Spinal cord (tissue), 10 donors: Measurements from ENCODE around the gene SYVN1. TPM values are rescaled to one million over a fixed set of nuclear protein-coding genes. Genes with fewer than 3 reads are reported as not detected.
A peak's percentile ranks its signal among the peaks of the same experiment; 100 is the strongest.
"Not testable (repeated sequence)": the region's sequence is repeated elsewhere in the genome, so short reads cannot be mapped to it uniquely, and the experiment has no call there.

Source experiments
- DNase-seq, 6 donors: peaks; one replicate each; pipeline versions ENCODE4 v3.0.0 to v3.0.0-alpha.2; 2013 to 2015; ENCODE audit warnings: low spot score in 6 of 6, low read depth in 4 of 6
- H3K27ac ChIP-seq: one replicate; pipeline ENCODE4 v1.5.1; 2013; ENCODE audit warnings: low read depth, low read length, control low read depth
- H3K27me3 ChIP-seq: one replicate; pipeline ENCODE4 v1.6.1; 2013; ENCODE audit warnings: low read length; ENCODE audit not compliant: control insufficient read depth, insufficient read depth
- H3K36me3 ChIP-seq: one replicate; pipeline ENCODE4 v1.6.1; 2013; ENCODE audit warnings: low read length; ENCODE audit not compliant: control insufficient read depth, insufficient read depth
- H3K4me1 ChIP-seq: one replicate; pipeline ENCODE4 v1.6.1; 2013; ENCODE audit warnings: low read length; ENCODE audit not compliant: control insufficient read depth, insufficient read depth
- H3K4me3 ChIP-seq: one replicate; pipeline ENCODE4 v1.5.1; 2013; ENCODE audit warnings: low read depth, low read length, control low read depth
- H3K9me3 ChIP-seq: one replicate; pipeline ENCODE4 v1.6.1; 2013; ENCODE audit warnings: low read length; ENCODE audit not compliant: control insufficient read depth, insufficient read depth
- WGBS: methylation state at CpG from one replicate; pipeline ENCODE4 v1.1.5; 2013; ENCODE audit warnings: missing lambda C conversion rate; ENCODE audit not compliant: insufficient coverage; 5-methylcytosine and 5-hydroxymethylcytosine counted together
- polyA plus RNA-seq, 2 donors: library from polyadenylated mRNA; unstranded; fragments of 120-200 nt; gene quantifications; one replicate each; pipeline ENCODE4 v1.2.1, GENCODE V29; 2013; ENCODE audit not compliant: insufficient read length in 2 of 2
- total RNA-seq, 2 donors: library from RNA; depleted of rRNA in 1 of 2; stranded (reverse); fragments of 120-200 nt in 1 of 2; fragments of >200 nt in 1 of 2; gene quantifications; one replicate each; pipeline versions ENCODE4 v1.2.3 to v1.2.4, GENCODE V29; 2013 to 2014
- donor health status: healthy.

The SYVN1 gene
- total and polyA plus RNA-seq, 4 donors = 14.3 to 52.6 (median 31.3) TPM

DNA sequence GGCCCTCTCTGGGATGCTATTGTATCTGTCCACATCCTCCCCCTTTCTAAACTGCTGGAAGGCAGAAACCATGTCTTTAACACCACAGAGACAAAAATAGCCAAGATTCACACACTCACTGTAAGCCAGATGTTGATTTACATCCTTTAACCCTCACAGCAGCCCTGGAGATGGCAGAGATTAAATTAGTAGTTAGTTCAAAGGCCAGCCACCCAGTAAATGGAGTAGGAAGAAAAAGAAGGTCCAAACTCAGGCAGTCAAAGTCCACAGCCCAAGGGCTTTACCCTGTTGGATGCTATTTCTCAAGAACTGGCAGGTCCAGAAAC, 14.7 kb downstream of the SYVN1 start:
- peaks cover 54% of the 10 kb centered on the region for H3K36me3 ChIP-seq
- H3K27me3 ChIP-seq = no peaks in the 10 kb centered on the region
- H3K4me1 ChIP-seq = peaks cover 50% of the 10 kb centered on the region
- H3K27ac ChIP-seq = no peak overlapping the region
- no peaks in the 10 kb centered on the region for H3K9me3 ChIP-seq
- no peak for DNase-seq
- H3K4me3 ChIP-seq = no peak overlapping the region

DNA sequence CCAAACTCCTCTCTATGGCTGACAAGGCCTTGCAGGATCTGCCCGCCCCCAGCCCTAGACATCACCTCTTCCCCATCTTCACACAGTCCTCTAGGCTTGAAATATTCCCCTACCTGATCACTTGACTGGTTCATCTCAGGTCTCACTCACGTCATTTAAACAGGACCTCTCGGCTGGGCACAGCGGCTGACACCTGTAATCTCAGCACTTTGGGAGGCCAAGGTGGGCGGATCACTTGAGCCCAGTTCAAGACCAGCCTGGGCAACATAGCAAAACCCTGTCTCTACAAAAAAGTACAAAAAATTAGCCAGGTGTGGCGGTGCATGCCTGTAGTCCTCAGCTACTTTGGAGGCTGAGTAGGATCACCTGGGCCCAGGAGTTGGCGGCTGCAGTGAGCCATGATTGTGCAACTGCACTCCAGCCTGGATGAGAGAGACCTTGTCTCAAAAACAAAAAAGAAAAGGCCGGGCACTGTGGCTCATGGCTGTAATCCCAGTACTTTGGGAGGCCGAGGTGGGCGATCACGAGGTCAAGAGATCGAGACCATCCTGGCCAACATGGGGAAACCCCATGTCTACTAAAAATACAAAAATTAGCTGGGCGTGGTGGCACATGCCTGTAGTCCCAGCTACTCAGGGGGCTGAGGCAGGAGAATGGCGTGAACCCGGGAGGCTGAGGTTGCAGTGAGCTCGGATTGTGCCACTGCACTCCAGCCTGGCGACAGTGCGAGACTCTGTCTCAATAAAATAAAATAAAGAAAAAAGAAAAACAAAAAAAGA, 15.2 kb downstream of the SYVN1 start:
- peaks cover 57% of the 10 kb centered on the region for H3K36me3 ChIP-seq
- DNase-seq, H3K4me3 ChIP-seq, H3K27me3 ChIP-seq, H3K9me3 ChIP-seq, H3K27ac ChIP-seq: not testable (repeated sequence)
- H3K4me1 ChIP-seq = peaks cover 56% of the 10 kb centered on the region
- WGBS = 95% methylated on average over 12 of the region's 18 CpGs

GRCh38 chr11:65118097-65118837, 16.1 kb downstream of the SYVN1 start:
- WGBS = 69% methylated on average over 7 of the region's 18 CpGs
- no peaks in the 10 kb centered on the region for H3K9me3 ChIP-seq
- H3K27me3 ChIP-seq = no peaks in the 10 kb centered on the region
- peaks cover 61% of the 10 kb centered on the region for H3K36me3 ChIP-seq
- H3K4me3 ChIP-seq = peak overlapping the region; percentile 94
- no peak for DNase-seq
- peaks cover 64% of the 10 kb centered on the region for H3K4me1 ChIP-seq
- H3K27ac ChIP-seq = no peak overlapping the region

DNA sequence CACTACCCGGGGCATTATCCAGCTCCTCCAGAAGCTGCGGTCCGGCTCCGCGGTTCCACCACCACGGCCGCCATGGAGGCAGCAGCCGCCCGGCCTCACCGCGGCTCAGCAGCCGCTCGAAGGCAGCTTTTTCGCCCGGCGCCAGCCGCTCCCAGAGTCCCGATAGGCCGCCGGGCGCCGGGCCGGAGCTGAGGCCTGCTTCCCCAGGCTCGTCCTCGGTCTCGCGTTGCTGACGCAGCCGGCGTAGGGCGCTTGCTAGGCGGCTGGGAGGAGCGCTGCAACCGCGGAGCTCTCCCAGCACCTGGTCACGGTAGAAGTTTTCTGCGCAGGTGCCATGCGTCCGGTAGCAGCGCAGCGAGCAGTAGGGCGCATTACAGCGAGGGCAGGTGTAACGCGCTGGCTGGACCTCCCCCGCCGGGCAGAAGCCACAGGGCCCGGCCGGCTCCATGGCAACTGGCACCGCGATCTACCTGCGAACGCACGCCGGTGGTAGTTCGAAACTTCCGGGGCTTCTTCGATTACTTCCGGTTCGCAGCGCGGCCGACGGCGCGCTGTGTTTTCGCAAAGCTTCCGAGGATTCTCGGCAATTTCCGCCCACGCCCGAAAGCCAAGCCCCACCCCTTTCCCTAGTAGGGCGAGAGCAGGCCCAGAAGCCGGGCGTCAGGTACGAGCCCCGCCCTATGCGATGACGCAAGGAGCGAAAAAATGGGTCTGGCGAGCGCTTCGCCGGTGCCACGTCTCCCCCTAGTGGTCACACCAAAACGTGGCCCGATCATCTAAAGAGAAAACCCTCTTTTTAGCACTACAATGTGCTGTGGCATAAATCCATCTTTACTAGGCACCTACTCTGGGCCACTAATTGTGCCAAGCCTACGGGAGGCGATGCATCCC, 16.9 kb downstream of the SYVN1 start, which contains the start of gene ZNHIT2:
Gene ZNHIT2 (minus strand): TSS at position 496 of the 891 bp plus-strand sequence. CDS start 48 bp downstream, at position 448.
- H3K27ac ChIP-seq = peak within 1 kb of the TSS; percentile 84
- H3K4me3 ChIP-seq = peak within 1 kb of the TSS; percentile 94

DNA sequence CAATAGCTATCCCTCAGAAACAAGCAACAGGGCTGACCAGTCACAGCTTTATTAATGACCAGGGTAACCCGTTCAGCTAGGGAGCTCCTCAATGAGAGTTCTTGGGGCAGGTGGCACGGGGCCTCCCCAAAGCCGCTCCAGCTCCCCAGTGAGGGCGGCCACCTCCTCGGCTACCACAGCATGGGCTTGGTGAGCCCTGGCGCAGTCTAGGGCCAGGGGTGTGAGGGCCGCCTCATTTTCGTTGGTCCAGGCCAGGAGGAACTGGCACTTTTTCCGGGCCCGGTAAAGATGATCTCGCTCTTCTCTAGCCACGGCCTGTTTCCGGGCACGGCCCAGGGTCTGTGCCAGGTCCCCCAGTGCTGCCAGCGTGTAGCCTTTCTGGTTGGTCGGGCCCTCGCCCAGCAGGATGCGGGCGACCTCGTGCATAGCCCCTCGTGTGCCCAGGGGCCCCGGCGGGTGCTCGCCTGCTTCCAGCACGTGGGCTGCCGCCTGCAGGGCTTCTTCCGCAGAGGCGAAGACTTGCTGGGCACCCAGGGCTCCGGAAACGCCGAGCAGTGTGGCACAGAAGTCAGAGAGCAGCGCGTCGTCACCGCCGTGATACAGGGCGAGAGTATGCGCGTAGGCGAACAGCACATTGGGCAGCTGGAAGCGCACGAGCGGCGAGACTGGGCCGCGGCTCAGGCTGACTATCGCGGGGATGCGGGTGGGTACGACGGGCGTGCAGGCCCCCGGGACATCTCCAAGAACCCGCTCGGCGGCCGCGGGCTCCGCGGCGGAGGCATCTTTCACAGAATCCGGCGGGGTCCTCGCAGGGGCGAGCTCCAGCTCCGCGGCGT, 17.7 kb downstream of the SYVN1 start:
- peaks cover 67% of the 10 kb centered on the region for H3K36me3 ChIP-seq
- H3K27me3 ChIP-seq = no peaks in the 10 kb centered on the region
- H3K27ac ChIP-seq = peak overlapping the region; percentile 84
- H3K4me3 ChIP-seq = peak overlapping the region; percentile 94
- 19% methylated on average over 68 of the region's 68 CpGs for WGBS
- peaks cover 71% of the 10 kb centered on the region for H3K4me1 ChIP-seq
- peak in 2 of 6 donors; percentile 27 to 33 for DNase-seq
- no peaks in the 10 kb centered on the region for H3K9me3 ChIP-seq

More for the DNA sequence above, 16.9 kb downstream of the SYVN1 start, which contains the start of gene ZNHIT2:
- Histone ChIP-seq H3K9me3 (no peaks in the 10 kb centered on the region), H3K36me3 (peaks cover 67% of the 10 kb centered on the region), H3K4me1 (peaks cover 67% of the 10 kb centered on the region), H3K27me3 (no peaks in the 10 kb centered on the region)
- under 1% methylated on average over 89 of the region's 89 CpGs for WGBS
- peak; percentile 96 to 100 (median 98) for DNase-seq

- Histone ChIP-seq H3K27ac (no peak overlapping the region), H3K4me3 (no peak overlapping the region), H3K4me1 (peaks cover 72% of the 10 kb centered on the region), H3K36me3 (peaks cover 74% of the 10 kb centered on the region), H3K9me3 (no peaks in the 10 kb centered on the region), H3K27me3 (no peaks in the 10 kb centered on the region)
- 94% methylated on average over 19 of the region's 21 CpGs for WGBS
- DNase-seq = no peak
Observed at GRCh38 chr11:65115361-65116082, 18.8 kb downstream of the SYVN1 start.

- Histone ChIP-seq H3K36me3 (peaks cover 74% of the 10 kb centered on the region), H3K27me3 (no peaks in the 10 kb centered on the region), H3K9me3 (no peaks in the 10 kb centered on the region), H3K27ac (no peak overlapping the region), H3K4me3 (no peak overlapping the region), H3K4me1 (peaks cover 75% of the 10 kb centered on the region)
- no peak for DNase-seq
- WGBS = 93% methylated on average over 11 of the region's 11 CpGs
Observed at GRCh38 chr11:65114538-65115171, 19.7 kb downstream of the SYVN1 start.

DNA sequence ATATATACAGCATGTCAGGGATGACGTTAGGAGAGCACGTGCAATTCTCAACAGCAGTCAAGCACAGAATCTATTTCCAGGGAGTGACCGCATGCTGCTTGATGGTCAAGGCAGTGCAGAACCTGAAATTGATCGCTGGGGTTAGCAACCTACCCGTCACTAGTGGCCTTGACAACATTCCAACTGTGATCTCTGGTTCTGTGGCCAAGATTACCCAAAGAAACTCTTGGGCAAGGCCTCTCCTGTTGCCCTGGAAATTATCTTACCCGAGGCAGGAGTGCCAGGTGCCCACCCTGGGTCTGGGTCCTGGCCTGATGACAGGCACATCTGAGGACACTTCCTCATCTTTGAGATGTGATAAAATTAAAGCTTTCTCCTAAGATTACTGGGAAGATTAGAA, 20.5 kb downstream of the SYVN1 start:
- Histone ChIP-seq H3K36me3 (peaks cover 74% of the 10 kb centered on the region), H3K27me3 (no peaks in the 10 kb centered on the region), H3K9me3 (no peaks in the 10 kb centered on the region), H3K27ac (no peak overlapping the region), H3K4me1 (peaks cover 75% of the 10 kb centered on the region), H3K4me3 (no peak overlapping the region)
- 90% methylated on average over 6 of the region's 6 CpGs for WGBS
- DNase-seq = no peak
